ENCODE measurements around the gene BNC2. TPM values are rescaled to one million over a fixed set of nuclear protein-coding genes. Genes with fewer than 3 reads are reported as not detected.

Gene BNC2
- total and polyA plus RNA-seq, 2 experiments from 2014 or later: 13.8 to 18.5 TPM

DNA sequence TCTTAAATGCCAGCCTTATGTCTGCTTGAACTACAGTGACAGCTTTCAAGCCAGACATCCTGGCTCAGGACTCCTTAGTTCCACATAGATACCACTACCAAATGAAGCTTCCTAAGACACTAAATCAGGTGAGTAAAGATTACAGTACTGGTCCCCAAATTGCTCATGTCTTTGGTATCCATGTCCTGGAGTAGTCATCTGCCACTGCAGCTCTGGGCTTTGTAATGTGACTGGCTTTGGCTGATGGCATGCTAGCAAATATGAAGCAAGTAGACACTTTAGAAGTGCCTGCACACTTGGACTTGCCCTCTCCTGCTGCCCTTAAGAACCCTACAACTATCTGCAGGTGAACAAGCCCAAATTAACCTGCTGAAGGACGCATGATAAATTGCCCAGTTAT is 334.9 kb downstream of the BNC2 start:
- H3K9ac ChIP-seq: no peak overlapping the region
- no peaks in the 10 kb centered on the region for H3K36me3 ChIP-seq (ENCODE audit: low read depth)
- no peak overlapping the region for H2AFZ ChIP-seq
- in situ Hi-C loops (cut with MboI): no loop called here
- peaks cover 21% of the 10 kb centered on the region for H3K4me1 ChIP-seq (ENCODE audit: insufficient read depth)
- no peak for TF ChIP-seq EZH2phosphoT487 (IDR thresholded peaks at IDR 0.05; ENCODE audit: insufficient read depth, low read depth)
- no peak for TF ChIP-seq EZH2 (IDR thresholded peaks at IDR 0.05; ENCODE audit: insufficient read depth, poor library complexity, severe bottlenecking)
- H3K9me2 ChIP-seq (ENCODE audit: insufficient read depth): no peaks in the 10 kb centered on the region
- H3K4me3 ChIP-seq: no peak overlapping the region
- no peak overlapping the region for H3K4me2 ChIP-seq (ENCODE audit: unreplicated experiment)
- no peaks in the 10 kb centered on the region for H3K27me3 ChIP-seq (replicated peaks; ENCODE audit: insufficient read depth)
- H3F3A ChIP-seq (ENCODE audit: insufficient read depth): peaks cover 10% of the 10 kb centered on the region; the same call in 1 of the 2 replicates
- H4K20me1 ChIP-seq (ENCODE audit: insufficient read depth): no peaks in the 10 kb centered on the region
- H3K27ac ChIP-seq: no peak overlapping the region
- 0 out of 2 replicates have a peak, but pooled peaks cover 22% of the 10 kb centered on the region for H3K79me2 ChIP-seq (ENCODE audit: insufficient read depth)
- 94 to 100% methylated on average over 1 of the region's 1 CpG for WGBS, 2 experiments (ENCODE audit: low coverage in 1 of 2, low lambda C conversion rate in 2 of 2, missing lambda C conversion rate in 2 of 2)
- H3K9me3 ChIP-seq (ENCODE audit: low read depth): no peaks in the 10 kb centered on the region
- DNase-seq: peak; percentile 52

GRCh38 chr9:16532681-16533450 is 337.6 kb downstream of the BNC2 start:
- 33 to 34% methylated on average over 2 of the region's 2 CpGs for WGBS, 2 experiments (ENCODE audit: low coverage in 1 of 2, low lambda C conversion rate in 2 of 2, missing lambda C conversion rate in 2 of 2)

GRCh38 chr9:16532272-16532671 is 338.2 kb downstream of the BNC2 start:
- peak overlapping the region; percentile 54 for H3K27ac ChIP-seq
- H3K9me3 ChIP-seq (ENCODE audit: low read depth): no peaks in the 10 kb centered on the region
- H3K27me3 ChIP-seq (replicated peaks; ENCODE audit: insufficient read depth): no peaks in the 10 kb centered on the region
- no peaks in the 10 kb centered on the region for H3K9me2 ChIP-seq (ENCODE audit: insufficient read depth)
- in situ Hi-C loops (cut with MboI): no loop called here
- 99% methylated on average over 3 of the region's 3 CpGs for WGBS, 2 experiments (ENCODE audit: low coverage in 1 of 2, low lambda C conversion rate in 2 of 2, missing lambda C conversion rate in 2 of 2)
- H3K9ac ChIP-seq: no peak overlapping the region
- no peaks in the 10 kb centered on the region for H3K36me3 ChIP-seq (ENCODE audit: low read depth)
- no peak overlapping the region for H2AFZ ChIP-seq
- DNase-seq: no peak
- TF ChIP-seq EZH2 (IDR thresholded peaks at IDR 0.05; ENCODE audit: insufficient read depth, poor library complexity, severe bottlenecking): no peak
- TF ChIP-seq EZH2phosphoT487 (IDR thresholded peaks at IDR 0.05; ENCODE audit: insufficient read depth, low read depth): no peak
- 0 out of 2 replicates have a peak, but pooled peaks cover 11% of the 10 kb centered on the region for H3K79me2 ChIP-seq (ENCODE audit: insufficient read depth)
- H3F3A ChIP-seq (ENCODE audit: insufficient read depth): peaks cover 10% of the 10 kb centered on the region; the same call in 1 of the 2 replicates
- H3K4me1 ChIP-seq (ENCODE audit: insufficient read depth): peaks cover 20% of the 10 kb centered on the region
- no peaks in the 10 kb centered on the region for H4K20me1 ChIP-seq (ENCODE audit: insufficient read depth)
- no peak overlapping the region for H3K4me3 ChIP-seq
- H3K4me2 ChIP-seq (ENCODE audit: unreplicated experiment): peak overlapping the region; percentile 0

More at GRCh38 chr9:16532681-16533450, 337.6 kb downstream of the BNC2 start:
- Histone ChIP-seq H3K27ac (peak overlapping the region; percentile 54), H3K4me1 (ENCODE audit: insufficient read depth) (peaks cover 20% of the 10 kb centered on the region), H3K9me3 (ENCODE audit: low read depth) (no peaks in the 10 kb centered on the region), H3K27me3 (replicated peaks; ENCODE audit: insufficient read depth) (no peaks in the 10 kb centered on the region), H2AFZ (no peak overlapping the region), H3K4me3 (no peak overlapping the region), H3K9ac (no peak overlapping the region), H3K4me2 (ENCODE audit: unreplicated experiment) (peak overlapping the region; percentile 0), H3K9me2 (ENCODE audit: insufficient read depth) (no peaks in the 10 kb centered on the region), H3K36me3 (ENCODE audit: low read depth) (no peaks in the 10 kb centered on the region), H3F3A (ENCODE audit: insufficient read depth) (peaks cover 10% of the 10 kb centered on the region; the same call in 1 of the 2 replicates), H3K79me2 (ENCODE audit: insufficient read depth) (0 out of 2 replicates have a peak, but pooled peaks cover 16% of the 10 kb centered on the region), H4K20me1 (ENCODE audit: insufficient read depth) (no peaks in the 10 kb centered on the region)
- DNase-seq: peak; percentile 86
- in situ Hi-C loops (cut with MboI): no loop called here
- TF ChIP-seq EZH2 (IDR thresholded peaks at IDR 0.05; ENCODE audit: insufficient read depth, poor library complexity, severe bottlenecking): no peak
- TF ChIP-seq EZH2phosphoT487 (IDR thresholded peaks at IDR 0.05; ENCODE audit: insufficient read depth, low read depth): no peak

DNA sequence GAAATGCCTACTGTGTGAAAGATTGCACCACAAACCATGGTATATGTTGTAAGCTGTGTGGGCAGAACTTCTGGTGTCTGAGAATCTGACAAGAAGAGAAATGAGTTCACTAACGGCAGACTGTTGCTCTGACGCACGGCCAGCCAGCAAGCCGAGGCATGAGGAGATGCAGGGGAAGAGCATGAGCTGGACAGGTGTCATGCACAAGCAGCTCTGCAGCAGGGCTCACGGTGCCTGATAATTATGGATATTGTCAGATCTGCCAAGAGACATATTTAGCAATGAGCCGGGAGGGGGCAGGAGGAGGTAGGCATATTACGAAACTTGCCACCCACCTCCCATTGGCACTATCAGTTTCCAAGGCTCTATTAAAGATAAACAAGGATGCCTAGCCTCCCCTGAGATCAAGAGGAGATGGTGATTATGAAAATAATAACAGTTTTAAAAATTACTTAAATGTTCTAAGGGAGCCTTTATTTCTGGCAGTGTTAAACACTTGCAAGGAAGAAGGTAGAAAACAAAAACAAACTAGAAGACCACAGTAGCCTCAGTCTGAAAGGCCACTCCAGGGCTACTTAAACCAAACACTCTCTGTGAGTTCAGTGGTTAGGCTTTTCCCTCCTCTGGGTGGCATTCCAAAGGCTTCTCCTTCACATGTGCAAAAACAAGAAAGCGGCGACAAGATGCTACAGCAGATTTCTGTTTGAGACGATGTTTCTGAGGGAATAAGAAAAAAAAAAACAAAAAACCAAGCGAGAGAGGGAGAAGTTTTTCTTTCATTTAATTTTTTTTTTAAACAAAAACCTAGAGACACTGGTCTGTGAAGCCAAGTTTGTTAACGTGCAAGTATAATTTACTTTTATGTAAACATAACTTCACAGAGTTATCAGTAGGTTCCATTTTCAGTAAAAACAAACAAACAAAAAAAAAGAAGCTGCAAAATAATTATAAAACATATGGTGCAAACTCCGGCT is 339.5 kb downstream of the BNC2 start:
- 95 to 98% methylated on average over 13 of the region's 13 CpGs for WGBS, 2 experiments (ENCODE audit: low coverage in 1 of 2, low lambda C conversion rate in 2 of 2, missing lambda C conversion rate in 2 of 2)
- Histone ChIP-seq H2AFZ (no peak overlapping the region), H3K4me2 (ENCODE audit: unreplicated experiment) (no peak overlapping the region), H3K9me2 (ENCODE audit: insufficient read depth) (no peaks in the 10 kb centered on the region), H3K36me3 (ENCODE audit: low read depth) (no peaks in the 10 kb centered on the region), H3K9me3 (ENCODE audit: low read depth) (no peaks in the 10 kb centered on the region), H3K27ac (no peak overlapping the region), H4K20me1 (ENCODE audit: insufficient read depth) (no peaks in the 10 kb centered on the region), H3K79me2 (ENCODE audit: insufficient read depth) (peaks cover 8% of the 10 kb centered on the region), H3K4me1 (ENCODE audit: insufficient read depth) (peaks cover 29% of the 10 kb centered on the region), H3K27me3 (replicated peaks; ENCODE audit: insufficient read depth) (no peaks in the 10 kb centered on the region), H3K4me3 (no peak overlapping the region), H3K9ac (no peak overlapping the region), H3F3A (ENCODE audit: insufficient read depth) (peaks cover 17% of the 10 kb centered on the region)
- no peak for TF ChIP-seq EZH2phosphoT487 (IDR thresholded peaks at IDR 0.05; ENCODE audit: insufficient read depth, low read depth)
- TF ChIP-seq EZH2 (IDR thresholded peaks at IDR 0.05; ENCODE audit: insufficient read depth, poor library complexity, severe bottlenecking): no peak
- DNase-seq: no peak
- in situ Hi-C loops (cut with MboI): no loop called here

All from GM23248 (cell line).